PC-3 (cell line): ENCODE measurements around the gene AK8. TPM values are rescaled to one million over a fixed set of nuclear protein-coding genes. Genes with fewer than 3 reads are reported as not detected.

Experiments used
- ATAC-seq: fragments of 200-7000 bp; cut with Tn5 transposase; 2 replicates; pipeline ENCODE4 v1.9.1; 2020; ENCODE audit warnings: mild to moderate bottlenecking, moderate library complexity
- BruUV-seq: library from RNA; stranded (reverse); fragments of 400-500 nt; replicated peaks from 2 replicates; lab custom pipeline; 2021; lab: Mats Ljungman, UMichigan
- CTCF ChIA-PET: fragments of 300-600 bp; sonication (Branson Sonifier 250); formaldehyde crosslinking; loops from one replicate; lab custom pipeline; 2022; ENCODE audit warnings: antibody characterized with exemption; lab: Charles Lee
- POLR2A ChIA-PET: fragments of 300-600 bp; sonication (Branson Sonifier 250); formaldehyde crosslinking; loops from one replicate; lab custom pipeline; 2022; ENCODE audit warnings: antibody characterized with exemption; ENCODE audit not compliant: unreplicated experiment; lab: Charles Lee
- DNase-seq: peaks from one replicate; pipeline ENCODE4 v3.0.0-alpha.2; 2015
- H2AFZ ChIP-seq: fragments of 300-600 bp; sonication (generic); 2 replicates; pipeline ENCODE4 v1.6.0; 2016; ENCODE audit warnings: antibody characterized with exemption, low read length
- H3F3A ChIP-seq: fragments of 300-600 bp; sonication (generic); one replicate; pipeline ENCODE4 v1.6.0; 2017; ENCODE audit warnings: antibody characterized with exemption, low read length, control low read depth, mild to moderate bottlenecking; ENCODE audit not compliant: unreplicated experiment
- H3K27ac ChIP-seq: fragments of 300-600 bp; sonication (generic); 2 replicates; pipeline ENCODE4 v1.5.1; 2016; ENCODE audit warnings: mild to moderate bottlenecking, low read length
- H3K27me3 ChIP-seq: fragments of 300-600 bp; sonication (generic); 2 replicates; pipeline ENCODE4 v1.6.1; 2016; ENCODE audit warnings: low read length, mixed read lengths
- H3K36me3 ChIP-seq: fragments of 300-600 bp; sonication (generic); 2 replicates; pipeline ENCODE4 v1.6.1; 2016; ENCODE audit warnings: low read depth, mixed run types, low read length, mixed read lengths
- H3K4me1 ChIP-seq: fragments of 300-600 bp; sonication (generic); 2 replicates; pipeline ENCODE4 v1.5.1; 2016; ENCODE audit warnings: low read length; ENCODE audit not compliant: insufficient read depth
- H3K4me2 ChIP-seq: fragments of 300-600 bp; sonication (generic); 2 replicates; pipeline ENCODE4 v1.6.0; 2016; ENCODE audit warnings: low read length
- H3K4me3 ChIP-seq: fragments of 300-600 bp; sonication (generic); 2 replicates; pipeline ENCODE4 v1.5.1; 2016; ENCODE audit warnings: mild to moderate bottlenecking, low read length, mixed read lengths
- H3K79me2 ChIP-seq: fragments of 300-600 bp; sonication (generic); 2 replicates; pipeline ENCODE4 v1.6.1; 2017; ENCODE audit warnings: low read length, mixed read lengths
- H3K9ac ChIP-seq: fragments of 300-600 bp; sonication (generic); 2 replicates; pipeline ENCODE4 v1.6.0; 2016; ENCODE audit warnings: mild to moderate bottlenecking, low read length
- H3K9me2 ChIP-seq: fragments of 300-600 bp; sonication (generic); replicated peaks from 2 replicates; pipeline ENCODE4 v1.6.1; 2016; ENCODE audit warnings: mixed run types, low read length, mixed read lengths
- H3K9me3 ChIP-seq: fragments of 300-600 bp; sonication (generic); 2 replicates; pipeline ENCODE4 v1.6.1; 2016; ENCODE audit warnings: low read length, mixed read lengths
- H4K20me1 ChIP-seq: fragments of 300-600 bp; sonication (generic); 2 replicates; pipeline ENCODE4 v1.6.1; 2016; ENCODE audit warnings: low read length, mixed read lengths
- EZH2 ChIP-seq: fragments of 300-600 bp; sonication (generic); IDR thresholded peaks from one replicate; pipeline ENCODE4 v1.6.1; 2017; ENCODE audit warnings: antibody characterized with exemption, mild to moderate bottlenecking, low read length; ENCODE audit not compliant: unreplicated experiment
- EZH2phosphoT487 ChIP-seq: fragments of 300-600 bp; sonication (generic); IDR thresholded peaks from 2 replicates; pipeline ENCODE4 v1.6.1; 2018; ENCODE audit warnings: mild to moderate bottlenecking, antibody characterized with exemption, low read length, borderline replicate concordance
- intact Hi-C: fragments of 100-400 bp; cut with micrococcal nuclease; formaldehyde crosslinking; loops from 2 replicates; pipeline ENCODE4 v1.9.0; 2023
- total RNA-seq: library from RNA; depleted of rRNA; stranded (reverse); fragments of >200 nt; gene quantifications from 2 replicates; pipeline ENCODE4 v1.2.3, GENCODE V29; 2014
- TF ChIP-seq, protein P1 (sequence below): fragments of 300-600 bp; sonication (generic); conservative IDR thresholded peaks from 2 replicates; pipeline ENCODE4 v1.5.1; 2017; ENCODE audit warnings: antibody characterized with exemption, low read depth, mild to moderate bottlenecking, low read length

The AK8 gene
- total RNA-seq, 1 experiment from 2014 or later: 0.55 TPM

DNA sequence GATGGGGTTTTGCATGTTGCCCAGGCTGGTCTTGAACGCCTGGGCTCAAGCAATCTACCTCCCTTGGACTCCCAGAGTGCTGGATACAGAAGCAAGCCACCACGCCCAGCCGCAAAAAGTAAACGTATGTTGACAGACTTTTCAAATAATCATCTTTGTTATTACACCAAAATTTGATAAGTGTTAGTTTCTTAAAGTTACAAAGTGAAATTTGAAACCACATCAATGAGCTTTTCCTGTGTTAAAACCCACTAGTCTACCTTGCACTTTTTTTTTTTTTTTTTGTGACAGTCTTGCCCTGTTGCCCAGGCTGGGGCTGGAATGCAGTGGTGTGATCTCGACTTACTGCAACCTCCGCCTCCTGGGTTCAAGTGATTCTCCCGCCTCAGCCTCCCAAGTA is 30.6 kb upstream of the AK8 start:
- Histone ChIP-seq H3K9ac (no peak overlapping the region), H3K4me2 (no peak overlapping the region), H3K9me2 (no peaks in the 10 kb centered on the region), H3K9me3 (no peaks in the 10 kb centered on the region), H3K79me2 (no peaks in the 10 kb centered on the region), H3K27ac (no peak overlapping the region), H2AFZ (no peak overlapping the region), H3K36me3 (peaks cover 18% of the 10 kb centered on the region; the same call in 1 of the 2 replicates), H3K4me1 (no peaks in the 10 kb centered on the region), H4K20me1 (no peaks in the 10 kb centered on the region), H3K4me3 (no peak overlapping the region), H3K27me3 (no peaks in the 10 kb centered on the region), H3F3A (no peaks in the 10 kb centered on the region)
- no peak for ATAC-seq
- ChIA-PET CTCF (no interaction called here), POLR2A (no interaction called here)
- no TSS peak for BruUV-seq
- intact Hi-C loops: loop anchor here (10.0 kb wide), 1 partner anchor 104 kb away; no protein-coding TSS in a partner anchor
- no peak for DNase-seq
- TF ChIP-seq EZH2: no peak
- TF ChIP-seq, protein P1, sequence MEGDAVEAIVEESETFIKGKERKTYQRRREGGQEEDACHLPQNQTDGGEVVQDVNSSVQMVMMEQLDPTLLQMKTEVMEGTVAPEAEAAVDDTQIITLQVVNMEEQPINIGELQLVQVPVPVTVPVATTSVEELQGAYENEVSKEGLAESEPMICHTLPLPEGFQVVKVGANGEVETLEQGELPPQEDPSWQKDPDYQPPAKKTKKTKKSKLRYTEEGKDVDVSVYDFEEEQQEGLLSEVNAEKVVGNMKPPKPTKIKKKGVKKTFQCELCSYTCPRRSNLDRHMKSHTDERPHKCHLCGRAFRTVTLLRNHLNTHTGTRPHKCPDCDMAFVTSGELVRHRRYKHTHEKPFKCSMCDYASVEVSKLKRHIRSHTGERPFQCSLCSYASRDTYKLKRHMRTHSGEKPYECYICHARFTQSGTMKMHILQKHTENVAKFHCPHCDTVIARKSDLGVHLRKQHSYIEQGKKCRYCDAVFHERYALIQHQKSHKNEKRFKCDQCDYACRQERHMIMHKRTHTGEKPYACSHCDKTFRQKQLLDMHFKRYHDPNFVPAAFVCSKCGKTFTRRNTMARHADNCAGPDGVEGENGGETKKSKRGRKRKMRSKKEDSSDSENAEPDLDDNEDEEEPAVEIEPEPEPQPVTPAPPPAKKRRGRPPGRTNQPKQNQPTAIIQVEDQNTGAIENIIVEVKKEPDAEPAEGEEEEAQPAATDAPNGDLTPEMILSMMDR: no peak
- TF ChIP-seq EZH2phosphoT487: no peak

DNA sequence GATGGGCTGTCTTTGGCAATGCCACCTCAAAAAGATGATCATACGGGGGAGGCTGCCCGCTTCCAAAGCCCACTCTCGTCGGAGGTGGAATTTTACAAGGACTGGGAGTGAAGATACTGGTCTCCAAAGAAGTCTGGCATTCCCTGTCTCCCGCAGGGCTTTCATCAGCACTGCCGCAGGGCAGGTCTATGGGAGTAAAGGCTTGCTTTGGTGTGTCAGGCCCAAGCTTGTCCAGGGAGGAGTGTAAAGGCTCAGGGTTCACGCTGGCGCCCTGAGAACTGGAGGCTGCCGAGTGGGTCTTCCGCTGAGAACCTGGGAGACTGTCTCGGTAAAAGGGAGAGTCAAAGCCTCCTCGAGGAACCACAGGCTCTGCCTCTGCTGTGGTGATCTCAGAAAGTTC is 27.6 kb upstream of the AK8 start:
- ChIA-PET CTCF (no interaction called here), POLR2A (no interaction called here)
- intact Hi-C loops: loop anchor here (10.0 kb wide), 1 partner anchor 101 kb away; no protein-coding TSS in a partner anchor

More for the DNA sequence above, 27.6 kb upstream of the AK8 start:
- Histone ChIP-seq H3K4me3 (no peak overlapping the region), H2AFZ (no peak overlapping the region), H3K4me2 (no peak overlapping the region), H3K79me2 (no peaks in the 10 kb centered on the region), H3K9me2 (no peaks in the 10 kb centered on the region), H3F3A (no peaks in the 10 kb centered on the region), H3K9ac (no peak overlapping the region), H4K20me1 (no peaks in the 10 kb centered on the region), H3K27me3 (no peaks in the 10 kb centered on the region), H3K4me1 (no peaks in the 10 kb centered on the region), H3K36me3 (peaks cover 10% of the 10 kb centered on the region; the same call in 1 of the 2 replicates), H3K27ac (no peak overlapping the region), H3K9me3 (no peaks in the 10 kb centered on the region)
- DNase-seq (no peak), ATAC-seq (no peak)
- BruUV-seq: no TSS peak
- TF ChIP-seq, protein P1: no peak
- no peak for TF ChIP-seq EZH2
- no peak for TF ChIP-seq EZH2phosphoT487
